ENCODE measurements around the gene RDM1. TPM values are rescaled to one million over a fixed set of nuclear protein-coding genes. Genes with fewer than 3 reads are reported as not detected.

The RDM1 gene
- total RNA-seq, 1 experiment from 2014 or later, result 11.7 TPM

- no TSS peak for BruUV-seq (replicated peaks)
- Histone ChIP-seq H3K36me3 (ENCODE audit: control insufficient read depth in 1 of 2, insufficient read depth in 2 of 2, low read length in 2 of 2) (no peaks in the 10 kb centered on the region), H3K4me3 (replicated peaks in 1 of 2; ENCODE audit: low read depth in 1 of 2, low read length in 2 of 2) (no peak overlapping the region), H3K9me3 (ENCODE audit: control insufficient read depth in 1 of 2, insufficient read depth in 1 of 2, low read depth in 1 of 2, low read length in 2 of 2) (no peaks in the 10 kb centered on the region), H3K27me3 (ENCODE audit: insufficient read depth, low read length) (no peaks in the 10 kb centered on the region), H2AFZ (ENCODE audit: low read depth, low read length, poor library complexity, severe bottlenecking) (no peak overlapping the region), H3K27ac (ENCODE audit: low read depth, low read length) (no peak overlapping the region), H3K79me2 (ENCODE audit: insufficient read depth, low read length) (no peaks in the 10 kb centered on the region), H3K9ac (ENCODE audit: low read length) (no peak overlapping the region), H3K4me2 (ENCODE audit: low read length) (no peak overlapping the region), H3K4me1 (ENCODE audit: control insufficient read depth in 1 of 2, insufficient read depth in 2 of 2, low read length in 2 of 2) (no peaks in the 10 kb centered on the region), H4K20me1 (ENCODE audit: insufficient read depth) (no peaks in the 10 kb centered on the region), H3K9me2 (ENCODE audit: insufficient read depth) (no peaks in the 10 kb centered on the region)
- ChIA-PET RAD21 (ENCODE audit: low non-redundant PET in 1 of 2, low total read pairs in 2 of 2, uncharacterized antibody in 2 of 2, unreplicated experiment in 2 of 2) (no interaction called here), POLR2A (no interaction called here), CTCF (no interaction called here)
- intact Hi-C loops (cut with micrococcal nuclease), result no loop called here
- ATAC-seq, result no peak
- no peak for TF ChIP-seq TCF7L2 (IDR thresholded peaks at IDR 0.05; ENCODE audit: borderline replicate concordance, extremely low read depth, insufficient read depth, insufficient read length)
- no peak for TF ChIP-seq SRF (IDR thresholded peaks at IDR 0.05; ENCODE audit: low read depth)
- TF ChIP-seq EZH2phosphoT487 (IDR thresholded peaks at IDR 0.05; ENCODE audit: borderline replicate concordance), result no peak
- TF ChIP-seq, protein P1, sequence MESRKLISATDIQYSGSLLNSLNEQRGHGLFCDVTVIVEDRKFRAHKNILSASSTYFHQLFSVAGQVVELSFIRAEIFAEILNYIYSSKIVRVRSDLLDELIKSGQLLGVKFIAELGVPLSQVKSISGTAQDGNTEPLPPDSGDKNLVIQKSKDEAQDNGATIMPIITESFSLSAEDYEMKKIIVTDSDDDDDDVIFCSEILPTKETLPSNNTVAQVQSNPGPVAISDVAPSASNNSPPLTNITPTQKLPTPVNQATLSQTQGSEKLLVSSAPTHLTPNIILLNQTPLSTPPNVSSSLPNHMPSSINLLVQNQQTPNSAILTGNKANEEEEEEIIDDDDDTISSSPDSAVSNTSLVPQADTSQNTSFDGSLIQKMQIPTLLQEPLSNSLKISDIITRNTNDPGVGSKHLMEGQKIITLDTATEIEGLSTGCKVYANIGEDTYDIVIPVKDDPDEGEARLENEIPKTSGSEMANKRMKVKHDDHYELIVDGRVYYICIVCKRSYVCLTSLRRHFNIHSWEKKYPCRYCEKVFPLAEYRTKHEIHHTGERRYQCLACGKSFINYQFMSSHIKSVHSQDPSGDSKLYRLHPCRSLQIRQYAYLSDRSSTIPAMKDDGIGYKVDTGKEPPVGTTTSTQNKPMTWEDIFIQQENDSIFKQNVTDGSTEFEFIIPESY (IDR thresholded peaks at IDR 0.05; ENCODE audit: extremely low read depth, insufficient replicate concordance, low read length), result no peak
- TF ChIP-seq POLR2A (IDR thresholded peaks at IDR 0.05; ENCODE audit: borderline replicate concordance, extremely low read depth, insufficient read depth, insufficient read length), result no peak
- no peak for TF ChIP-seq ELF1 (IDR thresholded peaks at IDR 0.05; ENCODE audit: borderline replicate concordance, low read depth)
- no peak for TF ChIP-seq ZNF274 (IDR thresholded peaks at IDR 0.05; ENCODE audit: low read depth, low read length)
- TF ChIP-seq EGR1 (IDR thresholded peaks at IDR 0.05; ENCODE audit: low read depth), result no peak
- DNase-seq (ENCODE audit: low read depth, low spot score), result no peak
Measured at GRCh38 chr17:35915153-35915964, 15.2 kb downstream of the RDM1 start.
